Stomach (tissue), 9 donors: ENCODE data around the gene PIWIL4. TPM values are rescaled to one million over a fixed set of nuclear protein-coding genes. Genes with fewer than 3 reads are reported as not detected.

ENCODE experiments used
- DNase-seq, 2 donors: peaks; one replicate each; pipeline versions ENCODE4 v3.0.0 to v3.0.0-alpha.2; 2013 to 2019
- H3K27ac ChIP-seq, 5 donors: fragments of 200-600 bp in 4 of 5; sonication (generic) in 4 of 5; one replicate each; pipeline ENCODE4 v1.5.1; 2013 to 2019; ENCODE audit warnings: mild to moderate bottlenecking in 1 of 5, moderate library complexity in 1 of 5
- H3K27me3 ChIP-seq, 3 donors: fragments of 200-600 bp; sonication (generic); one replicate each; pipeline ENCODE4 v1.5.1; 2017 to 2019; ENCODE audit warnings: mixed run types in 1 of 3
- H3K36me3 ChIP-seq, 4 donors: fragments of 200-600 bp; sonication (generic); 1 replicate in 3 of 4; 2 replicates in 1 of 4; pipeline ENCODE4 v1.5.1; 2016 to 2019
- H3K4me1 ChIP-seq, 4 donors: fragments of 200-600 bp; sonication (generic); one replicate each; pipeline ENCODE4 v1.5.1; 2016 to 2019
- H3K4me3 ChIP-seq, 4 donors: fragments of 200-600 bp; sonication (generic) in 3 of 4; one replicate each; pipeline ENCODE4 v1.5.1; 2016 to 2019; ENCODE audit warnings: mild to moderate bottlenecking in 1 of 4
- H3K9me3 ChIP-seq, 4 donors: fragments of 200-600 bp; sonication (generic); one replicate each; pipeline ENCODE4 v1.5.1; 2016 to 2019
- CTCF ChIP-seq, 7 experiments: fragments of 450-650 bp in 4 of 7; fragments of 200-600 bp in 3 of 7; sonication (generic) in 3 of 7; IDR thresholded peaks; one replicate each; pipeline ENCODE4 v1.5.1; 2016 to 2019; ENCODE audit warnings: antibody characterized with exemption in 7 of 7, control low read depth in 2 of 7, mild to moderate bottlenecking in 1 of 7
- EP300 ChIP-seq: sonication (generic); formaldehyde crosslinking; IDR thresholded peaks from one replicate; pipeline ENCODE4 v1.6.1; 2017; ENCODE audit warnings: antibody characterized with exemption
- POLR2A ChIP-seq, 4 donors: fragments of 450-650 bp; IDR thresholded peaks; one replicate each; pipeline ENCODE4 v1.6.1; 2016; ENCODE audit warnings: antibody characterized with exemption in 4 of 4, control low read depth in 2 of 4, mild to moderate bottlenecking in 1 of 4, moderate library complexity in 1 of 4
- POLR2AphosphoS5 ChIP-seq, 3 donors: sonication (generic); formaldehyde crosslinking; IDR thresholded peaks; one replicate each; pipeline ENCODE4 v1.6.1; 2016; ENCODE audit warnings: antibody characterized with exemption in 3 of 3
- WGBS, 5 donors: extraction: QIAGEN DNeasy Blood & Tissue Kit in 3 of 5; methylation state at CpG; one replicate each; pipeline versions ENCODE4 v1.1.5 to v1.1.7; 2013 to 2018; 5-methylcytosine and 5-hydroxymethylcytosine counted together
- intact Hi-C: fragments of 100-400 bp; cut with DNase I; formaldehyde crosslinking; loops from one replicate; pipeline ENCODE4 v1.15.1; 2023; ENCODE audit warnings: low total_unique reads
- polyA plus RNA-seq, 3 donors: library from polyadenylated mRNA; stranded (reverse); fragments of 200-250 nt; gene quantifications; one replicate each; pipeline ENCODE4 v1.2.3, GENCODE V29; 2013
- total RNA-seq, 5 donors: library from RNA; depleted of rRNA; stranded (reverse); fragments of >200 nt; gene quantifications; one replicate each; pipeline versions ENCODE4 v1.1.0 to v1.2.3, GENCODE V29; 2014 to 2016
- donor health status: healthy with polysubstance abuse.
- donor health status: Bipolar disorder and iron deficiency.
- donor health status: healthy.

The PIWIL4 gene
- total and polyA plus RNA-seq, 8 donors: 1.3 to 19.4 (median 4.2) TPM; not detected in 1

- TF ChIP-seq POLR2AphosphoS5 (IDR thresholded peaks at IDR 0.05): no peak
- TF ChIP-seq EP300: no peak
- no peak for TF ChIP-seq POLR2A (IDR thresholded peaks at IDR 0.05)
- TF ChIP-seq CTCF (IDR thresholded peaks at IDR 0.05): no peak
- intact Hi-C loops: no loop called here
- H3K27ac ChIP-seq: no peak overlapping the region
- H3K9me3 ChIP-seq: no peaks in the 10 kb centered on the region
- 76 to 90% (median 83%) methylated on average over 2 of the region's 2 CpGs for WGBS, 5 donors
- no peaks in the 10 kb centered on the region for H3K27me3 ChIP-seq
- no peak for DNase-seq
- peaks cover 0 to 7% (median 0%) of the 10 kb centered on the region in 4 donors for H3K4me1 ChIP-seq
- peaks cover 0 to 72% (median 47%) of the 10 kb centered on the region in 4 donors for H3K36me3 ChIP-seq
- H3K4me3 ChIP-seq: no peak overlapping the region
Observed at GRCh38 chr11:94593030-94593429, 25.9 kb downstream of the PIWIL4 start.

- intact Hi-C loops: loop anchor here (5.0 kb wide), 1 partner anchor 78 kb away; no protein-coding TSS in a partner anchor
- Histone ChIP-seq H3K27ac (no peak overlapping the region), H3K27me3 (no peaks in the 10 kb centered on the region), H3K4me1 (peaks cover 0 to 7% (median 0%) of the 10 kb centered on the region in 4 donors), H3K36me3 (peaks cover 0 to 71% (median 43%) of the 10 kb centered on the region in 4 donors), H3K4me3 (no peak overlapping the region), H3K9me3 (no peaks in the 10 kb centered on the region)
- 92 to 94% (median 93%) methylated on average over 6 of the region's 6 CpGs for WGBS, 5 donors
- DNase-seq: no peak
- no peak for TF ChIP-seq EP300
- no peak for TF ChIP-seq POLR2A (IDR thresholded peaks at IDR 0.05)
Observed at GRCh38 chr11:94595076-94595475, 27.9 kb downstream of the PIWIL4 start.

- Histone ChIP-seq H3K27me3 (no peaks in the 10 kb centered on the region), H3K9me3 (no peaks in the 10 kb centered on the region), H3K4me1 (peaks cover 0 to 16% (median 3%) of the 10 kb centered on the region in 4 donors), H3K36me3 (peaks cover 0 to 58% (median 31%) of the 10 kb centered on the region in 4 donors), H3K27ac (no peak overlapping the region), H3K4me3 (no peak overlapping the region)
- DNase-seq: peak; percentile 45 to 50
- 28 to 55% (median 38%) methylated on average over 2 of the region's 2 CpGs for WGBS, 5 donors
- intact Hi-C loops: loop anchor here (5.0 kb wide), 1 partner anchor 81 kb away; no protein-coding TSS in a partner anchor
- peak in 4 of 7 experiments; percentile 11 to 57 (median 18) for TF ChIP-seq CTCF (IDR thresholded peaks at IDR 0.05)
- no peak for TF ChIP-seq EP300
Observed at GRCh38 chr11:94597896-94598295, 30.7 kb downstream of the PIWIL4 start.

GRCh38 chr11:94599510-94599909 lies 32.3 kb downstream of the PIWIL4 start:
- no peak for DNase-seq
- H3K36me3 ChIP-seq: peaks cover 0 to 52% (median 28%) of the 10 kb centered on the region in 4 donors
- intact Hi-C loops: loop anchor here (5.0 kb wide), 1 partner anchor 82 kb away; no protein-coding TSS in a partner anchor
- TF ChIP-seq POLR2A (IDR thresholded peaks at IDR 0.05) (no peak), CTCF (IDR thresholded peaks at IDR 0.05) (no peak), POLR2AphosphoS5 (IDR thresholded peaks at IDR 0.05) (no peak), EP300 (no peak)
- WGBS, 5 donors: 68 to 90% (median 85%) methylated on average over 3 of the region's 3 CpGs
- H3K27me3 ChIP-seq: no peaks in the 10 kb centered on the region
- H3K4me1 ChIP-seq: peaks cover 0 to 21% (median 6%) of the 10 kb centered on the region in 4 donors
- no peak overlapping the region for H3K27ac ChIP-seq
- H3K9me3 ChIP-seq: no peaks in the 10 kb centered on the region
- H3K4me3 ChIP-seq: no peak overlapping the region
